Stomach (tissue), 4 donors: ENCODE results near the gene CCDC157.

Experiments
- POLR2A ChIP-seq, 4 donors: fragments of 450-650 bp; IDR thresholded peaks; one replicate each; pipeline ENCODE4 v1.6.1; 2016; ENCODE audit warnings: antibody characterized with exemption in 4 of 4, control low read depth in 2 of 4, mild to moderate bottlenecking in 1 of 4, moderate library complexity in 1 of 4
- POLR2AphosphoS5 ChIP-seq, 3 donors: sonication (generic); formaldehyde crosslinking; IDR thresholded peaks; one replicate each; pipeline ENCODE4 v1.6.1; 2016; ENCODE audit warnings: antibody characterized with exemption in 3 of 3
- TF ChIP-seq, protein P1 (sequence below), 7 experiments: fragments of 450-650 bp in 4 of 7; fragments of 200-600 bp in 3 of 7; sonication (generic) in 3 of 7; IDR thresholded peaks; one replicate each; pipeline ENCODE4 v1.5.1; 2016 to 2019; ENCODE audit warnings: antibody characterized with exemption in 7 of 7, control low read depth in 2 of 7, mild to moderate bottlenecking in 1 of 7

DNA sequence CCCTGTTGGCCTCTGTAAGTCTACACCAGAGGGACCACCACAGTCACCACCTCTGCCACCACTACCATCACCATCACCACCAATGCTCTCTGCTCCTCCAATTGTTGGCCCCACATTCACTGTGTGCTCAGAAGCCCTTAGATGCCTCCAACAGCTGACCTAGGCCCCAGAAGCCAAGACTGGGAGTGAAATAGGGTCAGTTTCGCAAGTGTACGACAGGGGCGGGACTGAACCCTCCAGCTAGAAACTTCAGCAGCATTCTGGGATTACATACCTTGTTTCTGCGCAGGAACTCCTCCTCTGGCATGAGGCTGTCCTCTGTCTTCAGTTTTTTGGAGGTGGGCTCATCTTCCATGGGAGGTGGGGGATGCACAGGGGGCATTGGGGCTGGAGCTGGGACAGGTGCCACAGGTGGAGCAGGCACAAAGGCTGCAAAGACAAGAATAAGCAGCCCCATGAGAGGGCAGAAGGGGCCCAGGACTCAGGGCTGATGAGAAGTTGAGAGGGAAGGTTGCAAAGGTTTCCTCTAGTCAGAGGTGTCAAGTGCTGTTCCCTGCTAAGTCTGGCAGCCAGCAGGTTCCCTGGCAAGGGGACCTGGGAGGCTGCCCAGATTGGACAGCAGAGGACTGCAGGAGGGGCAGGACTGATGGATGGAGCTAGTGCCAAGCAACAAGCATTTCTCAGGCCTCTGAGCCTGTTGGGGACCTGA, 19.9 kb upstream of the CCDC157 start:
- TF ChIP-seq, protein P1, sequence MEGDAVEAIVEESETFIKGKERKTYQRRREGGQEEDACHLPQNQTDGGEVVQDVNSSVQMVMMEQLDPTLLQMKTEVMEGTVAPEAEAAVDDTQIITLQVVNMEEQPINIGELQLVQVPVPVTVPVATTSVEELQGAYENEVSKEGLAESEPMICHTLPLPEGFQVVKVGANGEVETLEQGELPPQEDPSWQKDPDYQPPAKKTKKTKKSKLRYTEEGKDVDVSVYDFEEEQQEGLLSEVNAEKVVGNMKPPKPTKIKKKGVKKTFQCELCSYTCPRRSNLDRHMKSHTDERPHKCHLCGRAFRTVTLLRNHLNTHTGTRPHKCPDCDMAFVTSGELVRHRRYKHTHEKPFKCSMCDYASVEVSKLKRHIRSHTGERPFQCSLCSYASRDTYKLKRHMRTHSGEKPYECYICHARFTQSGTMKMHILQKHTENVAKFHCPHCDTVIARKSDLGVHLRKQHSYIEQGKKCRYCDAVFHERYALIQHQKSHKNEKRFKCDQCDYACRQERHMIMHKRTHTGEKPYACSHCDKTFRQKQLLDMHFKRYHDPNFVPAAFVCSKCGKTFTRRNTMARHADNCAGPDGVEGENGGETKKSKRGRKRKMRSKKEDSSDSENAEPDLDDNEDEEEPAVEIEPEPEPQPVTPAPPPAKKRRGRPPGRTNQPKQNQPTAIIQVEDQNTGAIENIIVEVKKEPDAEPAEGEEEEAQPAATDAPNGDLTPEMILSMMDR (IDR thresholded peaks at IDR 0.05), result no peak
- no peak for TF ChIP-seq POLR2AphosphoS5 (IDR thresholded peaks at IDR 0.05)
- TF ChIP-seq POLR2A (IDR thresholded peaks at IDR 0.05), result no peak
